GM12878 (cell line): Measurements from ENCODE around the gene NPRL2. TPM values are rescaled to one million over a fixed set of nuclear protein-coding genes. Genes with fewer than 3 reads are reported as not detected.

Experiments
- ATAC-seq: fragments of 200-7000 bp; cut with Tn5 transposase; 3 replicates; pipeline ENCODE4 v1.9.1; 2020; ENCODE audit warnings: mild to moderate bottlenecking, moderate library complexity
- BruUV-seq: library from RNA; stranded (reverse); fragments of 400-500 nt; replicated peaks from 2 replicates; lab custom pipeline; 2021; lab: Mats Ljungman, UMichigan
- CTCF ChIA-PET: fragments of 300-600 bp; sonication (Branson Sonifier 250); formaldehyde crosslinking; extraction: SDS; loops from one replicate; lab custom pipeline; 2021; ENCODE audit warnings: inconsistent platforms; lab: Yijun Ruan, JAX
- POLR2A ChIA-PET: fragments of 350-600 bp; formaldehyde crosslinking; extraction: SDS; loops from one replicate; lab custom pipeline; 2021; ENCODE audit warnings: inconsistent platforms; lab: Charles Lee
- RAD21 ChIA-PET: fragments of 300-600 bp; sonication (Branson Sonifier 250); formaldehyde crosslinking; loops from one replicate; lab custom pipeline; 2023; ENCODE audit warnings: antibody characterized with exemption; ENCODE audit not compliant: unreplicated experiment; lab: Charles Lee
- SMC1A ChIA-PET: fragments of 300-600 bp; sonication (Branson Sonifier 250); formaldehyde crosslinking; loops from one replicate; lab custom pipeline; 2023; ENCODE audit not compliant: unreplicated experiment, uncharacterized antibody; lab: Charles Lee
- DNase-seq: peaks from one replicate; pipeline ENCODE4 v3.0.0-alpha.2; 2011; ENCODE audit warnings: low read depth, low spot score
- FAIRE-seq: peaks from 3 replicates; lab custom pipeline; 2011; peaks lifted over from hg19 to GRCh38; lab: Jason Lieb, UNC
- H2AFZ ChIP-seq: 2 replicates; pipeline ENCODE4 v1.6.0; 2011; ENCODE audit warnings: low read depth, low read length, control low read depth; ENCODE audit not compliant: control insufficient read depth
- H3K27ac ChIP-seq: 2 replicates; pipeline ENCODE4 v1.5.1; 2011; ENCODE audit warnings: control low read depth; ENCODE audit not compliant: control insufficient read depth, insufficient read depth
- H3K27me3 ChIP-seq, 2 experiments: replicated peaks in 1 of 2; 2 replicates each; pipeline versions ENCODE4 v1.6.0 to v1.6.1; 2011; ENCODE audit warnings: low read length in 1 of 2; ENCODE audit not compliant: control insufficient read depth in 2 of 2, insufficient read depth in 2 of 2
- H3K36me3 ChIP-seq, 2 experiments: 2 replicates each; pipeline ENCODE4 v1.5.1; 2011; ENCODE audit warnings: low read length in 1 of 2; ENCODE audit not compliant: control insufficient read depth in 2 of 2, insufficient read depth in 2 of 2
- H3K4me1 ChIP-seq: 2 replicates; pipeline ENCODE4 v1.6.1; 2011; ENCODE audit warnings: mild to moderate bottlenecking, low read length, moderate library complexity, mixed read lengths; ENCODE audit not compliant: control insufficient read depth, insufficient read depth
- H3K4me2 ChIP-seq: 2 replicates; pipeline ENCODE4 v1.6.0; 2011; ENCODE audit warnings: control low read depth; ENCODE audit not compliant: control insufficient read depth, insufficient read depth
- H3K4me3 ChIP-seq: fragments of 200-600 bp; sonication (generic); 2 replicates; pipeline ENCODE4 v1.5.1; 2016
- H3K79me2 ChIP-seq: 2 replicates; pipeline ENCODE4 v1.6.0; 2011; ENCODE audit warnings: low read length; ENCODE audit not compliant: control insufficient read depth, insufficient read depth
- H3K9ac ChIP-seq: 2 replicates; pipeline ENCODE4 v1.8.0; 2011; ENCODE audit warnings: low read length, control low read depth, mixed read lengths; ENCODE audit not compliant: control insufficient read depth, insufficient read depth
- H3K9me3 ChIP-seq: replicated peaks from 3 replicates; pipeline ENCODE4 v1.5.1; 2011; ENCODE audit warnings: mild to moderate bottlenecking, low read length; ENCODE audit not compliant: control insufficient read depth, insufficient read depth
- H4K20me1 ChIP-seq: 2 replicates; pipeline ENCODE4 v1.6.0; 2011; ENCODE audit not compliant: control insufficient read depth, insufficient read depth
- BCL11A ChIP-seq: IDR thresholded peaks from 2 replicates; pipeline ENCODE4 v1.6.1; 2011; ENCODE audit warnings: low read depth, low read length
- BMI1 ChIP-seq: fragments of 450-650 bp; IDR thresholded peaks from 2 replicates; pipeline ENCODE4 v1.6.1; 2016; ENCODE audit warnings: mild to moderate bottlenecking, moderate library complexity, borderline replicate concordance
- CHD1 ChIP-seq: IDR thresholded peaks from 2 replicates; pipeline ENCODE4 v1.6.1; 2012; ENCODE audit warnings: low read depth, low read length, improper control_type of control experiment
- CHD2 ChIP-seq: IDR thresholded peaks from 2 replicates; pipeline ENCODE4 v1.6.1; 2011; ENCODE audit warnings: low read depth, low read length, improper control_type of control experiment, borderline replicate concordance
- CHD4 ChIP-seq: fragments of 200-600 bp; sonication (generic); IDR thresholded peaks from 2 replicates; pipeline ENCODE4 v1.6.1; 2016; ENCODE audit warnings: mild to moderate bottlenecking
- FOS ChIP-seq: IDR thresholded peaks from 3 replicates; pipeline ENCODE4 v1.6.1; 2011; ENCODE audit warnings: borderline replicate concordance; ENCODE audit not compliant: insufficient read length; ENCODE audit errors: extremely low read depth
- GATAD2B ChIP-seq: fragments of 450-650 bp; conservative IDR thresholded peaks from 2 replicates; pipeline ENCODE4 v1.6.1; 2017; ENCODE audit warnings: low read depth, mild to moderate bottlenecking, moderate library complexity
- HCFC1 ChIP-seq: fragments of 150-350 bp; IDR thresholded peaks from 2 replicates; pipeline ENCODE4 v1.6.1; 2014; ENCODE audit warnings: low read length
- HDAC6 ChIP-seq: fragments of 200-600 bp; sonication (generic); IDR thresholded peaks from one replicate; pipeline ENCODE4 v1.8.0; 2017; ENCODE audit warnings: antibody characterized with exemption; ENCODE audit not compliant: unreplicated experiment
- IKZF1 ChIP-seq: fragments of 450-650 bp; conservative IDR thresholded peaks from 2 replicates; pipeline ENCODE4 v1.6.1; 2017; ENCODE audit warnings: antibody characterized with exemption, mild to moderate bottlenecking
- JUNB ChIP-seq: IDR thresholded peaks from 2 replicates; pipeline ENCODE4 v1.6.1; 2016; ENCODE audit warnings: antibody characterized with exemption, mild to moderate bottlenecking
- KLF5 ChIP-seq: fragments of 450-650 bp; IDR thresholded peaks from 2 replicates; pipeline ENCODE4 v1.6.1; 2014; ENCODE audit warnings: mild to moderate bottlenecking; ENCODE audit not compliant: partially characterized antibody
- LARP7 ChIP-seq: fragments of 450-650 bp; IDR thresholded peaks from 2 replicates; pipeline ENCODE4 v1.6.1; 2017; ENCODE audit warnings: mild to moderate bottlenecking
- MXI1 ChIP-seq: fragments of 150-350 bp; IDR thresholded peaks from 2 replicates; pipeline ENCODE4 v1.6.1; 2011; ENCODE audit warnings: low read depth, mild to moderate bottlenecking, inconsistent platforms, low read length, improper control_type of control experiment
- NFXL1 ChIP-seq: fragments of 450-650 bp; IDR thresholded peaks from 2 replicates; pipeline ENCODE4 v1.6.1; 2017; ENCODE audit warnings: antibody characterized with exemption, mild to moderate bottlenecking, borderline replicate concordance
- NR2C1 ChIP-seq: fragments of 450-650 bp; IDR thresholded peaks from 2 replicates; pipeline ENCODE4 v1.6.1; 2017; ENCODE audit warnings: antibody characterized with exemption, mild to moderate bottlenecking, moderate library complexity
- PAX8 ChIP-seq: fragments of 450-650 bp; IDR thresholded peaks from 2 replicates; pipeline ENCODE4 v1.6.1; 2017; ENCODE audit warnings: mild to moderate bottlenecking, moderate library complexity
- POLR2AphosphoS2 ChIP-seq: IDR thresholded peaks from 2 replicates; pipeline ENCODE4 v1.6.1; 2011; ENCODE audit warnings: low read depth, mild to moderate bottlenecking, low read length, improper control_type of control experiment, moderate library complexity
- SMC3 ChIP-seq: IDR thresholded peaks from 2 replicates; pipeline ENCODE4 v1.6.1; 2011; ENCODE audit warnings: low read length, improper control_type of control experiment, borderline replicate concordance
- SUPT20H ChIP-seq: IDR thresholded peaks from 2 replicates; pipeline ENCODE4 v1.6.1; 2011; ENCODE audit warnings: low read depth, mild to moderate bottlenecking, low read length, moderate library complexity, borderline replicate concordance; ENCODE audit not compliant: control insufficient read depth
- TBL1XR1 ChIP-seq: IDR thresholded peaks from 2 replicates; pipeline ENCODE4 v1.6.1; 2012; ENCODE audit warnings: low read depth, low read length, improper control_type of control experiment
- ZBED1 ChIP-seq: IDR thresholded peaks from 2 replicates; pipeline ENCODE4 v1.6.1; 2016; ENCODE audit warnings: borderline replicate concordance
- WGBS: methylation state at CpG from one replicate; pipeline ENCODE4 v1.1.6; 2016; ENCODE audit warnings: low lambda C conversion rate; ENCODE audit not compliant: insufficient replicate concordance, insufficient coverage; ENCODE audit errors: missing lambda C conversion rate; 5-methylcytosine and 5-hydroxymethylcytosine counted together
- in situ Hi-C: fragments of 300-500 bp; cut with MboI; formaldehyde crosslinking; loops from 9 replicates; pipeline ENCODE4 v1.14.3; 2018; ENCODE audit warnings: mixed read lengths
- intact Hi-C: fragments of 100-400 bp; cut with micrococcal nuclease; formaldehyde crosslinking; loops from one replicate; pipeline ENCODE4 v1.14.2; 2022; ENCODE audit not compliant: unreplicated experiment
- polyA plus RNA-seq, 11 experiments: library from polyadenylated mRNA; depleted of rRNA in 4 of 11; unstranded in 6 of 11; stranded (reverse) in 5 of 11; fragments of >200 nt; fragmentation: Nextera tagmentation in 4 of 11; fragmentation: Illumina TruSeq in 1 of 11; extraction: Ambion mirVana in 4 of 11; extraction: Trizol in 1 of 11; gene quantifications; 1 replicate in 1 of 11; 2 replicates in 10 of 11; pipeline versions ENCODE4 v1.2.1 to v1.2.3, GENCODE V29; 2011 to 2016; ENCODE audit warnings: inconsistent platforms in 2 of 11, missing spikeins in 2 of 11, low read depth in 1 of 11
- total RNA-seq, 4 experiments: library from RNA; depleted of rRNA in 3 of 4; stranded (reverse); fragments of >200 nt in 3 of 4; fragmentation: Illumina TruSeq in 1 of 4; extraction: Trizol in 1 of 4; gene quantifications; 2 replicates each; pipeline versions ENCODE4 v1.2.1 to v1.2.3, GENCODE V29; 2013 to 2021
- TF ChIP-seq, protein P1 (sequence below), 3 experiments: IDR thresholded peaks in 2 of 3; conservative IDR thresholded peaks in 1 of 3; 2 replicates each; pipeline ENCODE4 v1.5.1; 2011; ENCODE audit warnings: low read depth in 3 of 3, low read length in 3 of 3, mild to moderate bottlenecking in 3 of 3, control low read depth in 2 of 3, moderate library complexity in 2 of 3, inconsistent platforms in 1 of 3, mixed read lengths in 1 of 3; ENCODE audit not compliant: control insufficient read depth in 2 of 3, insufficient read depth in 1 of 3; ENCODE audit errors: extremely low read depth in 1 of 3
- TF ChIP-seq, protein P2 (sequence below): IDR thresholded peaks from 2 replicates; pipeline ENCODE4 v1.6.1; 2011; ENCODE audit warnings: low read depth, low read length, improper control_type of control experiment, borderline replicate concordance

Gene NPRL2
- total and polyA plus RNA-seq, 10 of the 15 experiments (the other 5 are each of a cell fraction or from before 2014, with no cell fraction given) = 17.8 to 54.2 (median 32.9) TPM

DNA sequence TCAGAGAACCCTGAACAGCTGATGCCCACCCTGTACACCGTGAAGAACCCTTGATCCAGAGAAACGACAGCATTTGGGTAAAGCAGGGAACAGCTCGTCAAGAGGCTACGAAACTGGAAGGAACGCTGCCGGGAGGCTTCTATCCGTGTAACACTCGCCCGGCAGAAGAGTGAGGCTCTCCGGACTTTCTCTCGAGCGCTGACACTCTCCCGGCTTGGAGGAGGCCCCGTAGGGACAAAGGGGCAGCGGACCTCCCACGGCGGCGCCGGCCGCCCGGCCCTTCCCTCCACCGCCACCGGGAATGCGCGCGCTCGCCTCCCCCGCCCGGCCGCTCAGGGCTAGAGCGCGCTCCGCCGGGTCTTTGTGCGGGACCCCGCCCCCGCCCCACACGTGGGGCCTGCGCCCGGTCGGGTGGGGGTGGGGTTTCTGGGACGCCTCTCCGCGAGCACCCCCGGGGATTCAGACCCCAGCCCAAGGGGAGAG lies 29.7 kb downstream of the NPRL2 start:
- Histone ChIP-seq H3K4me3 (peak overlapping the region; percentile 70), H3K79me2 (peaks cover 5% of the 10 kb centered on the region), H2AFZ (peak overlapping the region; percentile 92), H3K27ac (peak overlapping the region; percentile 88), H3K27me3 (no peaks in the 10 kb centered on the region), H3K4me1 (peaks cover 23% of the 10 kb centered on the region), H3K36me3 (peaks cover 2 to 4% of the 10 kb centered on the region in 2 experiments; a peak in 2 of 4 replicates), H3K9ac (peak overlapping the region; percentile 83), H4K20me1 (no peaks in the 10 kb centered on the region), H3K9me3 (no peaks in the 10 kb centered on the region), H3K4me2 (peak overlapping the region; percentile 64)
- SMC1A ChIA-PET = no interaction called here
- no peak for DNase-seq
- no TSS peak for BruUV-seq
- ATAC-seq = peak; percentile 74
- POLR2A ChIA-PET = interaction anchor here (0.5 to 2.0 kb wide), 5 partner anchors 15 to 1733 kb away, joined by 3 to 12 read pairs (median 4); partner anchors contain the start of genes HYAL3 and NAA80
- CTCF ChIA-PET = interaction anchor here (0.5 to 5.1 kb wide), 5 partner anchors 15 to 48 kb away, joined by 3 to 72 read pairs (median 3); partner anchors contain the start of genes HYAL3, NAA80 and RASSF1
- RAD21 ChIA-PET = interaction anchor here (0.6 to 1.6 kb wide), 7 partner anchors 16 to 232 kb away, joined by 3 to 6 read pairs (median 3); partner anchors contain the start of genes HYAL3, IFRD2, NAA80 and RBM5
- no peak for FAIRE-seq
- in situ Hi-C loops (no loop called here), intact Hi-C loops (loop anchor here (1.0 kb wide), 1 partner anchor 22 kb away; the partner anchor contains the start of genes HYAL3 and NAA80)
- WGBS = under 1% methylated on average over 38 of the region's 45 CpGs
- no peak for TF ChIP-seq PAX8
- TF ChIP-seq, protein P1, sequence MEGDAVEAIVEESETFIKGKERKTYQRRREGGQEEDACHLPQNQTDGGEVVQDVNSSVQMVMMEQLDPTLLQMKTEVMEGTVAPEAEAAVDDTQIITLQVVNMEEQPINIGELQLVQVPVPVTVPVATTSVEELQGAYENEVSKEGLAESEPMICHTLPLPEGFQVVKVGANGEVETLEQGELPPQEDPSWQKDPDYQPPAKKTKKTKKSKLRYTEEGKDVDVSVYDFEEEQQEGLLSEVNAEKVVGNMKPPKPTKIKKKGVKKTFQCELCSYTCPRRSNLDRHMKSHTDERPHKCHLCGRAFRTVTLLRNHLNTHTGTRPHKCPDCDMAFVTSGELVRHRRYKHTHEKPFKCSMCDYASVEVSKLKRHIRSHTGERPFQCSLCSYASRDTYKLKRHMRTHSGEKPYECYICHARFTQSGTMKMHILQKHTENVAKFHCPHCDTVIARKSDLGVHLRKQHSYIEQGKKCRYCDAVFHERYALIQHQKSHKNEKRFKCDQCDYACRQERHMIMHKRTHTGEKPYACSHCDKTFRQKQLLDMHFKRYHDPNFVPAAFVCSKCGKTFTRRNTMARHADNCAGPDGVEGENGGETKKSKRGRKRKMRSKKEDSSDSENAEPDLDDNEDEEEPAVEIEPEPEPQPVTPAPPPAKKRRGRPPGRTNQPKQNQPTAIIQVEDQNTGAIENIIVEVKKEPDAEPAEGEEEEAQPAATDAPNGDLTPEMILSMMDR (IDR thresholded peaks at IDR 0.05 in 2 of 3, conservative IDR thresholded peaks at IDR 0.05 in 1 of 3; ENCODE audit: control insufficient read depth in 2 of 3, extremely low read depth in 1 of 3, insufficient read depth in 1 of 3, low read depth in 3 of 3, low read length in 3 of 3) = no peak
- no peak for TF ChIP-seq CHD1
- TF ChIP-seq HCFC1 = no peak
- no peak for TF ChIP-seq IKZF1
- no peak for TF ChIP-seq NR2C1
- TF ChIP-seq KLF5 = no peak
- no peak for TF ChIP-seq SMC3
- no peak for TF ChIP-seq JUNB
- no peak for TF ChIP-seq SUPT20H
- TF ChIP-seq BCL11A = no peak
- TF ChIP-seq HDAC6 = no peak
- peak; percentile 71 for TF ChIP-seq MXI1
- TF ChIP-seq, protein P2, sequence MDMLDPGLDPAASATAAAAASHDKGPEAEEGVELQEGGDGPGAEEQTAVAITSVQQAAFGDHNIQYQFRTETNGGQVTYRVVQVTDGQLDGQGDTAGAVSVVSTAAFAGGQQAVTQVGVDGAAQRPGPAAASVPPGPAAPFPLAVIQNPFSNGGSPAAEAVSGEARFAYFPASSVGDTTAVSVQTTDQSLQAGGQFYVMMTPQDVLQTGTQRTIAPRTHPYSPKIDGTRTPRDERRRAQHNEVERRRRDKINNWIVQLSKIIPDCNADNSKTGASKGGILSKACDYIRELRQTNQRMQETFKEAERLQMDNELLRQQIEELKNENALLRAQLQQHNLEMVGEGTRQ = peak; percentile 10
- no peak for TF ChIP-seq POLR2AphosphoS2
- no peak for TF ChIP-seq LARP7
- TF ChIP-seq BMI1 = no peak
- TF ChIP-seq CHD4 = no peak
- no peak for TF ChIP-seq TBL1XR1
- TF ChIP-seq GATAD2B = 0 out of 2 replicates have a peak, but pooled peaks have one; percentile 93
- no peak for TF ChIP-seq ZBED1
- TF ChIP-seq CHD2 = no peak
- no peak for TF ChIP-seq FOS
- no peak for TF ChIP-seq NFXL1
